Body of pancreas (tissue), 4 donors: ENCODE results near the gene CX3CL1. TPM values are rescaled to one million over a fixed set of nuclear protein-coding genes. Genes with fewer than 3 reads are reported as not detected.

Experiments used
- ATAC-seq: fragments of 150-250 bp; one replicate; pipeline ENCODE4 v1.9.1; 2016
- DNase-seq, 4 donors: peaks; one replicate each; pipeline ENCODE4 v3.0.0-alpha.2; 2019
- H3K27ac ChIP-seq, 4 donors: fragments of 200-600 bp; sonication (generic); 1 replicate in 3 of 4; 2 replicates in 1 of 4; pipeline versions ENCODE4 v1.5.1 to v1.6.1; 2016 to 2019; ENCODE audit warnings: mild to moderate bottlenecking in 1 of 4, mixed read lengths in 1 of 4, moderate library complexity in 1 of 4
- H3K27me3 ChIP-seq, 2 donors: fragments of 200-600 bp; sonication (generic); one replicate each; pipeline ENCODE4 v1.6.0; 2016; ENCODE audit warnings: mild to moderate bottlenecking in 1 of 2
- H3K36me3 ChIP-seq, 2 donors: fragments of 200-600 bp; sonication (generic); replicated peaks in 1 of 2; 2 replicates each; pipeline ENCODE4 v1.5.1; 2016; ENCODE audit warnings: low read depth in 2 of 2; ENCODE audit not compliant: insufficient read depth in 1 of 2
- H3K4me1 ChIP-seq: fragments of 200-600 bp; sonication (generic); one replicate; pipeline ENCODE4 v1.6.0; 2016
- H3K4me3 ChIP-seq, 2 donors: fragments of 200-600 bp; sonication (generic); 1 replicate in 1 of 2; 2 replicates in 1 of 2; pipeline ENCODE4 v1.5.1; 2016 to 2019
- H3K9me3 ChIP-seq, 3 donors: fragments of 200-600 bp; sonication (generic); 1 replicate in 2 of 3; 2 replicates in 1 of 3; pipeline ENCODE4 v1.5.1; 2016
- CTCF ChIP-seq, 7 experiments: fragments of 450-650 bp in 4 of 7; fragments of 200-600 bp in 3 of 7; sonication (generic) in 3 of 7; IDR thresholded peaks; one replicate each; pipeline ENCODE4 v1.5.1; 2016 to 2019; ENCODE audit warnings: antibody characterized with exemption in 7 of 7
- POLR2A ChIP-seq, 3 donors: fragments of 450-650 bp; IDR thresholded peaks; one replicate each; pipeline ENCODE4 v1.6.1; 2016; ENCODE audit warnings: antibody characterized with exemption in 3 of 3, mild to moderate bottlenecking in 2 of 3
- WGBS, 2 donors: methylation state at CpG; one replicate each; pipeline ENCODE4 v1.1.5; 2017; 5-methylcytosine and 5-hydroxymethylcytosine counted together
- intact Hi-C: fragments of 100-400 bp; cut with DNase I; formaldehyde crosslinking; loops from one replicate; pipeline ENCODE4 v1.15.1; 2023
- total RNA-seq, 2 donors: library from RNA; depleted of rRNA; stranded (reverse); fragments of >200 nt; gene quantifications; one replicate each; pipeline ENCODE4 v1.1.0, GENCODE V29; 2016

Gene CX3CL1
- total RNA-seq, 2 donors from 2014 or later = 14.5 to 19.1 TPM

- Histone ChIP-seq H3K4me1 (peaks cover 7% of the 10 kb centered on the region), H3K36me3 (no peaks in the 10 kb centered on the region), H3K9me3 (no peaks in the 10 kb centered on the region), H3K27me3 (no peaks in the 10 kb centered on the region), H3K27ac (no peak overlapping the region), H3K4me3 (no peak overlapping the region)
- ATAC-seq = no peak
- intact Hi-C loops = no loop called here
- 76 to 78% methylated on average over 5 of the region's 5 CpGs for WGBS, 2 donors
- no peak for DNase-seq
- TF ChIP-seq CTCF (IDR thresholded peaks at IDR 0.05) = no peak
- no peak for TF ChIP-seq POLR2A (IDR thresholded peaks at IDR 0.05)
Measured at GRCh38 chr16:57386381-57386951, 14.2 kb downstream of the CX3CL1 start.

- peak overlapping the region in 1 of 4 donors; percentile 13 for H3K27ac ChIP-seq
- 53 to 63% methylated on average over 3 of the region's 3 CpGs for WGBS, 2 donors
Measured at GRCh38 chr16:57387598-57388354, 15.5 kb downstream of the CX3CL1 start.

DNA sequence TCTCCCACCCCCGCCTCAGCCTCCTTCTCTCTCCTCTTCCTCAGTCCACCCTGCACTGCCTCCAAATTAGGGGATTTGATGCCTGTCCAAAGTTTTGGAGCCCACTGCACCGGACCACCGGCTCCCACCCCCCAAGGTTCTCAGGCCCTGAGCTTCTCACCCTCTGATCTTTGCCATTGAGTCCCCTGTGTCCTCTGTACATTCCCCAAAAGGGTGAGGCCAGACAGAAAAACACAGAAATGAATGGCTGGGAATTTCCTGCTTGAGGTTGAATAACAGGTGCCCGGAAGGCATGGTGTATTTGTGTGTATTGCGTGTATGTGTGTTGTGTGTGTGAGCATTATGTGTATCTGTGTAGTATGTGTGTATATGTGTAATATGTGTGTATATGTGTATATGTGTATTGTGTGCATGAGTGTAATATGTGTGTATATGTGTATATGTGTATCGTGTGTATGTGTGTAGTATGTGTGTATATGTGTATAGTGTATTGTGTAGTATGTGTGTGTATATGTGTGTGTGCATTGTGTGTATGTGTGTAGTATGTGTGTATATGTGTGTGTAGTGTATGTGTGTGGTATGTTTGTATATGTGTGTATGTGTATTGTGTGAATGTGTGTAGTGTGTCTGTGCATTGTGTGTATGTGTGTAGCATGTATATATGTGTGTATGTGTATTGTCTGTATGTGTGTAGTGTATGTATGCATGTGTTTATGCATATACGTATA is 16.2 kb downstream of the CX3CL1 start:
- TF ChIP-seq POLR2A (IDR thresholded peaks at IDR 0.05) (no peak), CTCF (IDR thresholded peaks at IDR 0.05) (peak in 1 of 7 experiments; percentile 15)
- peak overlapping the region in 1 of 4 donors; percentile 13 for H3K27ac ChIP-seq
- DNase-seq (no peak), ATAC-seq (peak; percentile 47)
- intact Hi-C loops = no loop called here
- H3K9me3 ChIP-seq = no peaks in the 10 kb centered on the region
- no peaks in the 10 kb centered on the region for H3K27me3 ChIP-seq
- no peak overlapping the region for H3K4me3 ChIP-seq
- 49 to 56% methylated on average over 6 to 7 of the region's 7 CpGs for WGBS, 2 donors
- H3K4me1 ChIP-seq = peaks cover 7% of the 10 kb centered on the region
- H3K36me3 ChIP-seq = no peaks in the 10 kb centered on the region

More at GRCh38 chr16:57387598-57388354, 15.5 kb downstream of the CX3CL1 start:
- Histone ChIP-seq H3K4me1 (peaks cover 7% of the 10 kb centered on the region), H3K9me3 (no peaks in the 10 kb centered on the region), H3K36me3 (no peaks in the 10 kb centered on the region), H3K4me3 (no peak overlapping the region), H3K27me3 (no peaks in the 10 kb centered on the region)
- ATAC-seq (no peak), DNase-seq (no peak)
- TF ChIP-seq CTCF (IDR thresholded peaks at IDR 0.05) = no peak
- TF ChIP-seq POLR2A (IDR thresholded peaks at IDR 0.05) = no peak
- intact Hi-C loops = no loop called here

- DNase-seq (no peak), ATAC-seq (no peak)
- 68 to 77% methylated on average over 3 of the region's 3 CpGs for WGBS, 2 donors
- TF ChIP-seq CTCF (IDR thresholded peaks at IDR 0.05) (no peak), POLR2A (IDR thresholded peaks at IDR 0.05) (no peak)
- Histone ChIP-seq H3K4me3 (no peak overlapping the region), H3K4me1 (peaks cover 7% of the 10 kb centered on the region), H3K9me3 (no peaks in the 10 kb centered on the region), H3K27ac (no peak overlapping the region), H3K27me3 (no peaks in the 10 kb centered on the region), H3K36me3 (no peaks in the 10 kb centered on the region)
- intact Hi-C loops = no loop called here
Measured at GRCh38 chr16:57389087-57389468, 16.8 kb downstream of the CX3CL1 start.
